K562 (cell line): ENCODE data around the gene TKT. TPM values are rescaled to one million over a fixed set of nuclear protein-coding genes. Genes with fewer than 3 reads are reported as not detected.

Experiments
- ATAC-seq: fragments of 200-7000 bp; cut with Tn5 transposase; 3 replicates; pipeline ENCODE4 v1.9.1; 2020; ENCODE audit warnings: moderate library complexity
- BruUV-seq: library from RNA; stranded (reverse); fragments of 400-500 nt; replicated peaks from 2 replicates; lab custom pipeline; 2021; lab: Mats Ljungman, UMichigan
- CTCF ChIA-PET: fragments of 300-600 bp; formaldehyde crosslinking; extraction: SDS; loops from one replicate; lab custom pipeline; 2021; ENCODE audit warnings: low intra/inter-chr PET ratio; lab: Yijun Ruan, JAX
- POLR2A ChIA-PET: fragments of 300-600, 350-650 bp; sonication (Branson Sonifier 250); formaldehyde crosslinking; extraction: SDS; loops from one replicate; lab custom pipeline; 2021; ENCODE audit warnings: antibody characterized with exemption, inconsistent platforms; lab: Yijun Ruan, JAX
- DNase-seq, 4 experiments: peaks; one replicate each; pipeline versions ENCODE4 v3.0.0 to v3.0.0-alpha.2; 2011 to 2018; ENCODE audit warnings: low spot score in 3 of 4, mixed read lengths in 3 of 4; ENCODE audit errors: extremely low read depth in 1 of 4
- FAIRE-seq: peaks from 2 replicates; lab custom pipeline; 2011; peaks lifted over from hg19 to GRCh38; lab: Jason Lieb, UNC
- H2AFZ ChIP-seq: 2 replicates; pipeline ENCODE4 v1.6.0; 2011; ENCODE audit warnings: low read depth, low read length, control low read depth, inconsistent platforms
- H3K27ac ChIP-seq: fragments of 200-600 bp; 3 replicates; pipeline ENCODE4 v1.8.0; 2011; ENCODE audit warnings: low read depth, mild to moderate bottlenecking, control low read depth, inconsistent platforms, low read length, moderate library complexity, mixed read lengths; ENCODE audit errors: extremely low read depth
- H3K27me3 ChIP-seq, 2 experiments: fragments of 300-600 bp in 1 of 2; 2 replicates in 1 of 2; 3 replicates in 1 of 2; pipeline versions ENCODE4 v1.6.0 to v1.8.0; 2011; ENCODE audit warnings: inconsistent platforms in 2 of 2, low read length in 2 of 2, mild to moderate bottlenecking in 1 of 2, mixed read lengths in 1 of 2, moderate library complexity in 1 of 2; ENCODE audit not compliant: control insufficient read depth in 2 of 2, insufficient read depth in 2 of 2
- H3K36me3 ChIP-seq: fragments of 300-600 bp; 3 replicates; pipeline ENCODE4 v1.8.0; 2011; ENCODE audit warnings: mild to moderate bottlenecking, low read length, inconsistent platforms; ENCODE audit not compliant: control insufficient read depth, insufficient read depth
- H3K4me1 ChIP-seq, 2 experiments: fragments of 200-600 bp in 1 of 2; replicated peaks in 1 of 2; 2 replicates in 1 of 2; 3 replicates in 1 of 2; pipeline versions ENCODE4 v1.5.1 to v1.8.0; 2011; ENCODE audit warnings: inconsistent platforms in 2 of 2, low read length in 2 of 2, mild to moderate bottlenecking in 1 of 2, mixed read lengths in 1 of 2, moderate library complexity in 1 of 2; ENCODE audit not compliant: control insufficient read depth in 2 of 2, insufficient read depth in 2 of 2
- H3K4me2 ChIP-seq: 2 replicates; pipeline ENCODE4 v1.6.1; 2011; ENCODE audit warnings: low read length, control low read depth, inconsistent platforms, mixed read lengths; ENCODE audit not compliant: insufficient read depth
- H3K4me3 ChIP-seq: fragments of 200-600 bp; sonication (generic), shearing (Covaris generic); 2 replicates; pipeline ENCODE4 v1.5.1; 2016; ENCODE audit warnings: control low read depth, inconsistent platforms
- H3K79me2 ChIP-seq: fragments of 200-600 bp; 3 replicates; pipeline ENCODE4 v1.8.0; 2011; ENCODE audit warnings: low read length, inconsistent platforms; ENCODE audit not compliant: control insufficient read depth, insufficient read depth
- H3K9ac ChIP-seq, 2 experiments: 2 replicates each; pipeline versions ENCODE4 v1.6.0 to v1.6.1; 2011; ENCODE audit warnings: low read depth in 2 of 2, low read length in 2 of 2, control low read depth in 1 of 2, inconsistent platforms in 1 of 2, mild to moderate bottlenecking in 1 of 2, mixed read lengths in 1 of 2; ENCODE audit not compliant: insufficient read depth in 1 of 2
- H3K9me1 ChIP-seq: one replicate; pipeline ENCODE4 v1.6.0; 2011; ENCODE audit warnings: inconsistent platforms, mild to moderate bottlenecking, low read length, moderate library complexity; ENCODE audit not compliant: control insufficient read depth, insufficient read depth
- H3K9me3 ChIP-seq: replicated peaks from 2 replicates; pipeline ENCODE4 v1.5.1; 2011; ENCODE audit warnings: low read depth, low read length, inconsistent platforms; ENCODE audit not compliant: control insufficient read depth, insufficient read depth
- H4K20me1 ChIP-seq: replicated peaks from 2 replicates; pipeline ENCODE4 v1.6.1; 2011; ENCODE audit warnings: low read length, inconsistent platforms, mixed read lengths; ENCODE audit not compliant: control insufficient read depth, insufficient read depth
- IRF2 ChIP-seq: sonication (generic); formaldehyde crosslinking; IDR thresholded peaks from 2 replicates; pipeline ENCODE4 v1.8.1; 2022; ENCODE audit warnings: mild to moderate bottlenecking, missing genetic modification reagents
- POLR2G ChIP-seq: fragments of 200-400 bp; formaldehyde crosslinking; IDR thresholded peaks from 2 replicates; pipeline ENCODE4 v1.6.1; 2017; ENCODE audit warnings: low read depth, mild to moderate bottlenecking, antibody characterized with exemption, low read length, moderate library complexity
- WGBS: fragments of 100-300 bp; shearing (Covaris generic); methylation state at CpG from one replicate; pipeline ENCODE4 v1.1.6; 2016; ENCODE audit warnings: low coverage, mixed read lengths; ENCODE audit not compliant: insufficient coverage; ENCODE audit errors: missing lambda C conversion rate; 5-methylcytosine and 5-hydroxymethylcytosine counted together
- in situ Hi-C: fragments of 300-500 bp; cut with MboI; formaldehyde crosslinking; loops from 4 replicates; pipeline ENCODE4 v1.15.0; 2018; ENCODE audit warnings: inconsistent platforms, mixed read lengths
- intact Hi-C: fragments of 100-400 bp; cut with micrococcal nuclease; formaldehyde crosslinking; loops from 2 replicates; pipeline ENCODE4 v1.14.2; 2022
- polyA plus RNA-seq, 8 experiments: library from polyadenylated mRNA; depleted of rRNA in 4 of 8; stranded (reverse) in 5 of 8; unstranded in 3 of 8; fragments of >200 nt; fragmentation: Nextera tagmentation in 2 of 8; fragmentation: Illumina TruSeq in 1 of 8; extraction: Ambion mirVana in 2 of 8; extraction: Trizol in 1 of 8; gene quantifications; 2 replicates each; pipeline versions ENCODE4 v1.2.1 to v1.2.3, GENCODE V29; 2011 to 2014; ENCODE audit warnings: inconsistent platforms in 1 of 8, missing spikeins in 1 of 8
- total RNA-seq, 7 experiments: library from RNA; depleted of rRNA in 6 of 7; stranded (reverse); fragments of >200 nt in 6 of 7; fragmentation: Illumina TruSeq in 2 of 7; extraction: Trizol in 2 of 7; gene quantifications; 2 replicates each; pipeline versions ENCODE4 v1.2.1 to v1.2.3, GENCODE V29; 2011 to 2021; ENCODE audit warnings: low replicate concordance in 1 of 7

TKT gene
- total and polyA plus RNA-seq, 9 of the 15 experiments (the other 6 are each of a cell fraction or from before 2014, with no cell fraction given), result 58.1 to 401 (median 187) TPM

GRCh38 chr3:53232641-53233377 is 23.0 kb downstream of the TKT start:
- in situ Hi-C loops, result no loop called here
- H3K27ac ChIP-seq, result no peak overlapping the region
- CTCF ChIA-PET, result no interaction called here
- no peaks in the 10 kb centered on the region for H3K9me3 ChIP-seq
- WGBS, result 93% methylated on average over 7 of the region's 18 CpGs
- no peak overlapping the region for H3K4me2 ChIP-seq
- FAIRE-seq (no peak), ATAC-seq (no peak), DNase-seq (peak in 1 of 4 experiments; percentile 5)
- no peaks in the 10 kb centered on the region for H3K27me3 ChIP-seq
- no peak overlapping the region for H2AFZ ChIP-seq
- no peak overlapping the region; a peak in 1 of 4 replicates for H3K9ac ChIP-seq
- POLR2A ChIA-PET, result interaction anchor here (0.8 kb wide), 1 partner anchor 99 kb away, joined by 4 read pairs; no protein-coding TSS in a partner anchor
- H3K9me1 ChIP-seq, result no peaks in the 10 kb centered on the region
- BruUV-seq, result no TSS peak
- intact Hi-C loops, result no loop called here
- TF ChIP-seq POLR2G, result peak; percentile 53; the same call in 1 of the 2 replicates
- no peak for TF ChIP-seq IRF2 (CRISPR knock-in tag)
- no peaks in the 10 kb centered on the region; the same call in 2 of the 3 replicates for H3K79me2 ChIP-seq
- no peak overlapping the region for H3K4me3 ChIP-seq
- no peaks in the 10 kb centered on the region for H4K20me1 ChIP-seq
- peaks cover 12 to 19% of the 10 kb centered on the region in 2 experiments for H3K4me1 ChIP-seq
- peaks cover 96% of the 10 kb centered on the region for H3K36me3 ChIP-seq
